ENCODE measurements around the gene QSOX2.

The QSOX2 gene

GRCh38 chr9:136203408-136204144 is 42.0 kb downstream of the QSOX2 start:
- no peak for DNase-seq (ENCODE audit: low read depth in 2 of 2)

- DNase-seq (ENCODE audit: low read depth in 2 of 2), result no peak
Observed at GRCh38 chr9:136202454-136203407, 42.9 kb downstream of the QSOX2 start.

- no peak for DNase-seq (ENCODE audit: low read depth in 2 of 2)
Observed at GRCh38 chr9:136201609-136202453, 43.8 kb downstream of the QSOX2 start.

- DNase-seq (ENCODE audit: low read depth in 2 of 2), result no peak
Observed at GRCh38 chr9:136201174-136201573, 44.4 kb downstream of the QSOX2 start.

GRCh38 chr9:136200424-136200823 is 45.2 kb downstream of the QSOX2 start:
- no peak for DNase-seq (ENCODE audit: low read depth in 2 of 2)

- no peak for DNase-seq (ENCODE audit: low read depth in 2 of 2)
Observed at GRCh38 chr9:136199391-136200288, 46.0 kb downstream of the QSOX2 start.

GRCh38 chr9:136198605-136199083 is 47.0 kb downstream of the QSOX2 start:
- no peak for DNase-seq (ENCODE audit: low read depth in 2 of 2)

- no peak for DNase-seq (ENCODE audit: low read depth in 2 of 2)
Observed at GRCh38 chr9:136197930-136198604, 47.5 kb downstream of the QSOX2 start.

- DNase-seq (ENCODE audit: low read depth in 2 of 2), result no peak
Observed at GRCh38 chr9:136197084-136197875, 48.3 kb downstream of the QSOX2 start.

- no peak for DNase-seq (ENCODE audit: low read depth in 2 of 2)
Observed at GRCh38 chr9:136196404-136197083, 49.1 kb downstream of the QSOX2 start.

- DNase-seq (ENCODE audit: low read depth in 2 of 2), result no peak
Observed at GRCh38 chr9:136194540-136194939, 51.1 kb downstream of the QSOX2 start.

- DNase-seq (ENCODE audit: low read depth in 2 of 2), result no peak
Observed at GRCh38 chr9:136193891-136194279, 51.7 kb downstream of the QSOX2 start.

GRCh38 chr9:136193127-136193890 is 52.3 kb downstream of the QSOX2 start:
- no peak for DNase-seq (ENCODE audit: low read depth in 2 of 2)

GRCh38 chr9:136192289-136193126 is 53.1 kb downstream of the QSOX2 start:
- no peak for DNase-seq (ENCODE audit: low read depth in 2 of 2)

- no peak for DNase-seq (ENCODE audit: low read depth in 2 of 2)
Observed at GRCh38 chr9:136191960-136192286, 53.7 kb downstream of the QSOX2 start.

GRCh38 chr9:136191099-136191959 is 54.3 kb downstream of the QSOX2 start:
- DNase-seq (ENCODE audit: low read depth in 2 of 2), result no peak
